Urothelium cell line (cell line): ENCODE measurements around the gene IMMP2L.

Source experiments
- DNase-seq: peaks from one replicate; pipeline ENCODE4 v3.0.0; 2011; ENCODE audit warnings: low spot score, mixed read lengths
- FAIRE-seq: peaks from 2 replicates; lab custom pipeline; 2011; peaks lifted over from hg19 to GRCh38; lab: Jason Lieb, UNC

IMMP2L gene

GRCh38 chr7:111560773-111561653 lies 1.3 kb downstream of the IMMP2L start:
- peak; percentile 20 for DNase-seq
- FAIRE-seq, result peak; percentile 5

- DNase-seq (no peak), FAIRE-seq (no peak)
These were observed 3.3 kb downstream of the IMMP2L start for GRCh38 chr7:111558991-111559390.

GRCh38 chr7:111556977-111557376 lies 5.3 kb downstream of the IMMP2L start:
- FAIRE-seq (no peak), DNase-seq (no peak)

GRCh38 chr7:111554086-111554485 lies 8.2 kb downstream of the IMMP2L start:
- no peak for FAIRE-seq

GRCh38 chr7:111541067-111541466 lies 21.2 kb downstream of the IMMP2L start:
- DNase-seq (no peak), FAIRE-seq (no peak)

More at GRCh38 chr7:111554086-111554485, 8.2 kb downstream of the IMMP2L start:
- DNase-seq, result no peak

- DNase-seq (no peak), FAIRE-seq (no peak)
These were observed 22.0 kb downstream of the IMMP2L start for GRCh38 chr7:111540199-111540815.

- no peak for FAIRE-seq
- DNase-seq, result no peak
These were observed 25.2 kb downstream of the IMMP2L start for GRCh38 chr7:111537134-111537533.

GRCh38 chr7:111535142-111535870 lies 27.0 kb downstream of the IMMP2L start:
- FAIRE-seq, result no peak

GRCh38 chr7:111532625-111533024 lies 29.7 kb downstream of the IMMP2L start:
- FAIRE-seq (no peak), DNase-seq (no peak)

More at GRCh38 chr7:111535142-111535870, 27.0 kb downstream of the IMMP2L start:
- DNase-seq, result no peak

- FAIRE-seq (no peak), DNase-seq (no peak)
These were observed 30.3 kb downstream of the IMMP2L start for GRCh38 chr7:111531993-111532392.

GRCh38 chr7:111530356-111530668 lies 32.0 kb downstream of the IMMP2L start:
- FAIRE-seq (no peak), DNase-seq (no peak)

GRCh38 chr7:111529507-111530355 lies 32.6 kb downstream of the IMMP2L start:
- FAIRE-seq (no peak), DNase-seq (no peak)

- FAIRE-seq (no peak), DNase-seq (no peak)
These were observed 34.0 kb downstream of the IMMP2L start for GRCh38 chr7:111528331-111528730.

GRCh38 chr7:111527545-111527944 lies 34.7 kb downstream of the IMMP2L start:
- no peak for FAIRE-seq

GRCh38 chr7:111525100-111525499 lies 37.2 kb downstream of the IMMP2L start:
- no peak for DNase-seq
- FAIRE-seq, result no peak

More at GRCh38 chr7:111527545-111527944, 34.7 kb downstream of the IMMP2L start:
- no peak for DNase-seq

GRCh38 chr7:111521660-111522059 lies 40.6 kb downstream of the IMMP2L start:
- FAIRE-seq (no peak), DNase-seq (no peak)

- FAIRE-seq (no peak), DNase-seq (no peak)
These were observed 44.0 kb downstream of the IMMP2L start for GRCh38 chr7:111518264-111518663.

GRCh38 chr7:111517549-111517951 lies 44.7 kb downstream of the IMMP2L start:
- DNase-seq (no peak), FAIRE-seq (no peak)

GRCh38 chr7:111516612-111517011 lies 45.7 kb downstream of the IMMP2L start:
- FAIRE-seq (no peak), DNase-seq (no peak)

- FAIRE-seq, result no peak
- DNase-seq, result no peak
These were observed 48.7 kb downstream of the IMMP2L start for GRCh38 chr7:111513566-111513965.

- no peak for FAIRE-seq
- DNase-seq, result no peak
These were observed 50.4 kb downstream of the IMMP2L start for GRCh38 chr7:111511845-111512244.
